ENCODE results near the gene AGTPBP1. TPM values are rescaled to one million over a fixed set of nuclear protein-coding genes. Genes with fewer than 3 reads are reported as not detected.

AGTPBP1 gene
- total and polyA plus RNA-seq, 2 of the 8 experiments (the other 6 are each of a cell fraction or from before 2014, with no cell fraction given) = 13.4 to 65.2 TPM

- Histone ChIP-seq H3K14ac (ENCODE audit: insufficient read length) (no peak overlapping the region), H4K5ac (ENCODE audit: insufficient read length, low read depth, low read length) (no peak overlapping the region), H3K23me2 (ENCODE audit: low read depth, low read length) (peaks cover 5% of the 10 kb centered on the region; the same call in 1 of the 2 replicates), H4K8ac (ENCODE audit: extremely low read depth, insufficient read depth, low read length) (no peak overlapping the region), H3K79me1 (ENCODE audit: low read depth, low read length) (0 out of 2 replicates have a peak, but pooled peaks cover 2% of the 10 kb centered on the region), H3K36me3 (ENCODE audit: control insufficient read depth in 2 of 4, insufficient read depth in 4 of 4, low read length in 3 of 4) (no peaks in the 10 kb centered on the region), H4K91ac (replicated peaks; ENCODE audit: insufficient read length, low read length) (no peak overlapping the region), H3K9ac (replicated peaks in 1 of 4; ENCODE audit: extremely low read depth in 1 of 4, low read depth in 3 of 4, low read length in 3 of 4) (no peak overlapping the region), H3K56ac (replicated peaks; ENCODE audit: insufficient read length, low read depth, low read length) (no peak overlapping the region), H3K23ac (ENCODE audit: insufficient read length) (no peak overlapping the region), H4K20me1 (replicated peaks in 1 of 2; ENCODE audit: control insufficient read depth in 1 of 2, insufficient read depth in 2 of 2, low read length in 2 of 2) (peaks cover 0 to 4% of the 10 kb centered on the region in 2 experiments), H3K79me2 (ENCODE audit: control insufficient read depth in 1 of 2, insufficient read depth in 2 of 2, low read length in 2 of 2) (no peaks in the 10 kb centered on the region), H3K4me2 (ENCODE audit: insufficient read depth in 1 of 2, low read depth in 2 of 2, low read length in 2 of 2) (no peak overlapping the region), H3K4me1 (replicated peaks in 1 of 4; ENCODE audit: control insufficient read depth in 3 of 4, insufficient read depth in 4 of 4, low read length in 3 of 4) (no peaks in the 10 kb centered on the region), H2BK15ac (ENCODE audit: low read length) (no peak overlapping the region), H2AK5ac (ENCODE audit: low read depth, low read length) (no peak overlapping the region), H3K18ac (ENCODE audit: extremely low read depth, low read length) (no peak overlapping the region), H3K4me3 (ENCODE audit: extremely low read depth in 1 of 4, insufficient read depth in 2 of 4, low read depth in 3 of 4, low read length in 4 of 4) (no peak overlapping the region), H3K4ac (replicated peaks; ENCODE audit: insufficient read length, low read depth, low read length) (no peak overlapping the region), H3K27me3 (replicated peaks in 1 of 4; ENCODE audit: control insufficient read depth in 3 of 4, extremely low read depth in 1 of 4, insufficient read depth in 3 of 4, low read length in 3 of 4) (no peaks in the 10 kb centered on the region), H3K27ac (ENCODE audit: low read depth, low read length) (no peak overlapping the region), H2BK5ac (ENCODE audit: low read depth, low read length) (no peak overlapping the region), H2AFZ (ENCODE audit: low read length) (no peak overlapping the region), H3K9me3 (ENCODE audit: insufficient read depth in 2 of 2, low read depth in 1 of 2, low read length in 1 of 2) (no peaks in the 10 kb centered on the region), H2BK120ac (replicated peaks; ENCODE audit: low read depth, low read length) (no peak overlapping the region), H2BK12ac (ENCODE audit: low read depth, low read length) (no peak overlapping the region), H2BK20ac (ENCODE audit: low read length) (no peak overlapping the region)
- ChIA-PET POLR2A (ENCODE audit: partially characterized antibody) (no interaction called here), CTCF (ENCODE audit: partially characterized antibody) (interaction anchor here (0.6 to 0.9 kb wide), 2 partner anchors 66 to 142 kb away, joined by 3 read pairs; no protein-coding TSS in a partner anchor)
- no peak for FAIRE-seq
- WGBS, 2 experiments (ENCODE audit: extremely low coverage in 1 of 2, insufficient coverage in 1 of 2, insufficient read length in 1 of 2, insufficient replicate concordance in 2 of 2, low coverage in 1 of 2, low lambda C conversion rate in 2 of 2, missing lambda C conversion rate in 1 of 2) = 95% methylated on average over 6 of the region's 6 CpGs; no CpG with 5 or more reads in 1 of the 2 experiments
- DNase-seq (ENCODE audit: low read depth in 1 of 2, low spot score in 2 of 2) = no peak
- no peak for TF ChIP-seq KDM5A (IDR thresholded peaks at IDR 0.05; ENCODE audit: low read length)
- no peak for TF ChIP-seq TBP (IDR thresholded peaks at IDR 0.05; ENCODE audit: low read depth, low read length)
- no peak for TF ChIP-seq RNF2 (IDR thresholded peaks at IDR 0.05; ENCODE audit: borderline replicate concordance, low read depth, low read length, missing control alignments, poor library complexity, severe bottlenecking)
- TF ChIP-seq HDAC6 (IDR thresholded peaks at IDR 0.05; ENCODE audit: low read depth, low read length) = no peak
- TF ChIP-seq YY1 (IDR thresholded peaks at IDR 0.05; ENCODE audit: low read depth, low read length) = no peak
- TF ChIP-seq MAX (IDR thresholded peaks at IDR 0.05) = no peak
- no peak for TF ChIP-seq JUND (IDR thresholded peaks at IDR 0.05; ENCODE audit: low read length)
- TF ChIP-seq POLR2AphosphoS5 (IDR thresholded peaks at IDR 0.05; ENCODE audit: low read depth, low read length) = no peak
- TF ChIP-seq PHF8 (conservative IDR thresholded peaks at IDR 0.05; ENCODE audit: low read depth, low read length) = no peak
- TF ChIP-seq SP4 (IDR thresholded peaks at IDR 0.05; ENCODE audit: low read length) = no peak
- TF ChIP-seq SP2 (IDR thresholded peaks at IDR 0.05; ENCODE audit: low read length) = no peak
- no peak for TF ChIP-seq CEBPB (IDR thresholded peaks at IDR 0.05; ENCODE audit: low read depth, low read length)
- no peak for TF ChIP-seq EP300 (IDR thresholded peaks at IDR 0.05; ENCODE audit: borderline replicate concordance in 1 of 2, low read depth in 2 of 2, low read length in 2 of 2)
- no peak for TF ChIP-seq CBX8 (IDR thresholded peaks at IDR 0.05; ENCODE audit: borderline replicate concordance, low read depth, low read length)
Observed at GRCh38 chr9:85536514-85536913, 205.2 kb downstream of the AGTPBP1 start.

All from H1 (cell line).